ENCODE results near the gene SPTLC1. TPM values are rescaled to one million over a fixed set of nuclear protein-coding genes. Genes with fewer than 3 reads are reported as not detected.

Gene SPTLC1
- total RNA-seq, 4 donors from 2014 or later = 105 to 115 (median 109) TPM

DNA sequence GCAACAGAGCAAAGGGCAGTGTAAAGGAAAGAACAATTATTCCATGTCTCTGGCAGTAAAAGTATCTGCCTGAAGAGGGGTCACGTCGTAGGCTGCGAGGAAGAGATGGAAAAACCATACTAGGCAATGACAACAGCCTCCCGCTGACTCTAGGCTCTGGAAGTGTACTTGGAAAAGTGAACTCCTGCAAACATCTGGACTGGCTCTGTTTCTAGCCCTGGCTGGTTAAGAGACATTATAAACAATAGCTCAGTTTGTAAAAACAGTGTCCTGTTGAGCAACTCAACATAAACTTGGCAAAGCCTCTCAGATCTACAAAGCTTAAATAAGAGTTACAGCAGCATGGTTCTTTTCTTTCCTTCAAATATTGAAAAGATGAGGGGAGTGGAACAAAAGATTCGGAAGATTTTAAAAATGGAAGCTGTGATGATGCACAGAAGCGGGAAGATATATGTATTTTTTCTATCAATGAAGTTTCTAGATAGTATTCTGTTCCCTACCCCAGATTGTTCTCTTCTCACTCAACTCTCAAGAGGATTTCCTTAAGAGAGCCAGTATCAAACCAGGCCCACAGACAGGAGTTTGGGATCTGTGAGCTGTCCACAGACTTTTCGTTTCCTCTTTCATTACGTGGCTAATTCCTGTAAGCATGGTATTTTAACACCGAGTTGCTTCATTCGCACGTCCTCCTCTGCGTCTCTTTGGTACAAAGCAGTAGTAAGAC, 79.4 kb downstream of the SPTLC1 start:
- H3K27me3 ChIP-seq = no peaks in the 10 kb centered on the region
- TF ChIP-seq POLR2A (IDR thresholded peaks at IDR 0.05) = no peak
- TF ChIP-seq EP300 (IDR thresholded peaks at IDR 0.05) = no peak
- no peak for TF ChIP-seq POLR2AphosphoS5 (IDR thresholded peaks at IDR 0.05)
- TF ChIP-seq, protein P1, sequence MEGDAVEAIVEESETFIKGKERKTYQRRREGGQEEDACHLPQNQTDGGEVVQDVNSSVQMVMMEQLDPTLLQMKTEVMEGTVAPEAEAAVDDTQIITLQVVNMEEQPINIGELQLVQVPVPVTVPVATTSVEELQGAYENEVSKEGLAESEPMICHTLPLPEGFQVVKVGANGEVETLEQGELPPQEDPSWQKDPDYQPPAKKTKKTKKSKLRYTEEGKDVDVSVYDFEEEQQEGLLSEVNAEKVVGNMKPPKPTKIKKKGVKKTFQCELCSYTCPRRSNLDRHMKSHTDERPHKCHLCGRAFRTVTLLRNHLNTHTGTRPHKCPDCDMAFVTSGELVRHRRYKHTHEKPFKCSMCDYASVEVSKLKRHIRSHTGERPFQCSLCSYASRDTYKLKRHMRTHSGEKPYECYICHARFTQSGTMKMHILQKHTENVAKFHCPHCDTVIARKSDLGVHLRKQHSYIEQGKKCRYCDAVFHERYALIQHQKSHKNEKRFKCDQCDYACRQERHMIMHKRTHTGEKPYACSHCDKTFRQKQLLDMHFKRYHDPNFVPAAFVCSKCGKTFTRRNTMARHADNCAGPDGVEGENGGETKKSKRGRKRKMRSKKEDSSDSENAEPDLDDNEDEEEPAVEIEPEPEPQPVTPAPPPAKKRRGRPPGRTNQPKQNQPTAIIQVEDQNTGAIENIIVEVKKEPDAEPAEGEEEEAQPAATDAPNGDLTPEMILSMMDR (IDR thresholded peaks at IDR 0.05) = no peak
- H3K27ac ChIP-seq = no peak overlapping the region
- no peak for DNase-seq (ENCODE audit: low spot score in 2 of 2)
- H3K9me3 ChIP-seq = no peaks in the 10 kb centered on the region
- H3K4me3 ChIP-seq = no peak overlapping the region
- 72% methylated on average over 12 of the region's 12 CpGs for WGBS
- peaks cover 65% of the 10 kb centered on the region for H3K36me3 ChIP-seq
- H3K4me1 ChIP-seq = no peaks in the 10 kb centered on the region

DNA sequence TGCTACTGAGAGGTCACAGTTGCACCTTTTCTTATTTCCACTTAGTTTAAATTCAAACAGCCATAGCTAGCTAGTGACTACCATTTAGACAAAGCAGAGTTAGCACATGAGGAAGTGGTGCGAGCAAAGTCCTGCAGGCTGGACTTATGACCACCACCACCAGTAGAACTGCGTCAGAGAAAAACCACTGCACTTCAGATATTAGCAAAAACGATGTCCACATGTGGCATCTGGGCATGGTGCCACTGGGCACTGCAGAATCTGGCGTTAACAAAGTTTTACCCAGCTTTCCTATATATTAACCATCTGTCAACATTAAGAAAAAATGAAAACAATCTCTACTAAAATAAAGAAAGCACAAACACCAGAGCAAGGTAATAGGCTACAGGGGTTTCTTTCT, 80.1 kb downstream of the SPTLC1 start:
- H3K9me3 ChIP-seq = no peaks in the 10 kb centered on the region
- WGBS = 81% methylated on average over 4 of the region's 4 CpGs
- TF ChIP-seq POLR2AphosphoS5 (IDR thresholded peaks at IDR 0.05) (no peak), EP300 (IDR thresholded peaks at IDR 0.05) (no peak)
- TF ChIP-seq, protein P1 (IDR thresholded peaks at IDR 0.05) = no peak
- H3K27me3 ChIP-seq = no peaks in the 10 kb centered on the region
- DNase-seq (ENCODE audit: low spot score in 2 of 2) = no peak
- H3K36me3 ChIP-seq = peaks cover 63% of the 10 kb centered on the region
- no peak overlapping the region for H3K4me3 ChIP-seq
- H3K4me1 ChIP-seq = no peaks in the 10 kb centered on the region
- no peak overlapping the region for H3K27ac ChIP-seq

DNA sequence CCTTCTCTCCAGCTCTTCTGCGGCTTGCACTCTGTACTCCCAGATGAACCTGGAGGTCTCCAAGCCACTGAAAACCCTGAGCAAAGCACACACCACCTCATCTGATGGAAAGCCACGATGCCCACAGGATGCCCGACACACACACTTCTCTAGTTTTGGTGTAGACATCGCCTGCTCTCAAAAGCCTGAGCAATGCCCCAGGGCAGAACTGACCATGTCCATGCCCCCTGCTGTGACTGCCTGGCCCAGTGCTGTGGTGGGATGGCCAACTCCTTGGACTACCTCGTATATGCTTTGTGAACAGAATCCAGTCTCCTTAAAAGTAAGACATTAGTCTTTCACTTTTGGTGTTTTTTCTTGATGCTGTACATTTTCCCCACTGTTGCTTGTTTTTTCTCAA, 81.2 kb downstream of the SPTLC1 start:
- H3K4me3 ChIP-seq = no peak overlapping the region
- peaks cover 63% of the 10 kb centered on the region for H3K36me3 ChIP-seq
- H3K27me3 ChIP-seq = no peaks in the 10 kb centered on the region
- H3K4me1 ChIP-seq = no peaks in the 10 kb centered on the region
- no peak for DNase-seq (ENCODE audit: low spot score in 2 of 2)
- H3K27ac ChIP-seq = no peak overlapping the region
- TF ChIP-seq POLR2AphosphoS5 (IDR thresholded peaks at IDR 0.05) (no peak), POLR2A (IDR thresholded peaks at IDR 0.05) (no peak), EP300 (IDR thresholded peaks at IDR 0.05) (no peak)
- TF ChIP-seq, protein P1 (IDR thresholded peaks at IDR 0.05) = no peak
- 95% methylated on average over 5 of the region's 5 CpGs for WGBS
- H3K9me3 ChIP-seq = no peaks in the 10 kb centered on the region

DNA sequence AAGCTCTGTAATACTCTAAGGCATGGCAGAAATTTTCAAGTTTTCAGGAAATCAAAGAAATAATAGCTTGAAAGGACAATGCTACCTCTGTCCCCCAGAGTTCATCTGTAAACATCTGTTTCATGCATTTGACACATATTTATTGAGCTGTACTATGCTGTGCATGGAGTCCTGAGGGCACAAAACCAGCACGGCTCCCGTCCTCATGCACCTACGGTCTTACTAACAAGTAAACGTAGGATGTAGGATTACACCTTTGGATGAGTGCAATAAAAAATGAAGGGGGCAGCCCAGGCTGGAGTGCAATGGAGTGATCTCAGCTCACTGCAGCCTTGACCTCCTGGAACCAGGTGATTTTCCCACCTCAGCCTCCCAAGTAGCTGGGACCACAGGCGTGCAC, 81.9 kb downstream of the SPTLC1 start:
- Histone ChIP-seq H3K36me3 (peaks cover 63% of the 10 kb centered on the region), H3K27ac (no peak overlapping the region), H3K9me3 (no peaks in the 10 kb centered on the region), H3K4me3 (no peak overlapping the region), H3K27me3 (no peaks in the 10 kb centered on the region), H3K4me1 (no peaks in the 10 kb centered on the region)
- TF ChIP-seq POLR2AphosphoS5 (IDR thresholded peaks at IDR 0.05) (no peak), EP300 (IDR thresholded peaks at IDR 0.05) (no peak), POLR2A (IDR thresholded peaks at IDR 0.05) (no peak)
- TF ChIP-seq, protein P1 (IDR thresholded peaks at IDR 0.05) = no peak
- WGBS = 98% methylated on average over 5 of the region's 5 CpGs
- no peak for DNase-seq (ENCODE audit: low spot score in 2 of 2)

DNA sequence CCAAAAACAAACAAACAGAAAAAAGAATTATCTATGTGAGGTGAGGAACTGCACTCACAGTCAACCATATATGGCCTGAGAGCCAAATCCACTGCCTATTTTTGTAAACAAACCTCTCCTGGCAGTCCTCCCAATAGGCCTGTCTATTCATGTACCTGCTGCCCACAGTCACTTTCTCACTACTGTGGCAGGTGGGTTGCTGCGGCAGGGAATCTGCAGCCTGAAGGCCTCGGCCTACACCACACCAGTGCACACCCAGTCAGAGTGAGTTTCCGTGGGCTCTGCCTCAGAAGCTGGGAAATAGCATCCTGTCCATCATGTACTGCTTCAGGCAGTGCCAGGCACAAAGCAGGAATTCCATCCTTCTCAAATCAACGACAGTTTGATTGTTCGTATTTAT, 82.3 kb downstream of the SPTLC1 start:
- Histone ChIP-seq H3K9me3 (no peaks in the 10 kb centered on the region), H3K27ac (no peak overlapping the region), H3K36me3 (peaks cover 59% of the 10 kb centered on the region), H3K27me3 (no peaks in the 10 kb centered on the region), H3K4me3 (no peak overlapping the region), H3K4me1 (no peaks in the 10 kb centered on the region)
- no peak for TF ChIP-seq POLR2AphosphoS5 (IDR thresholded peaks at IDR 0.05)
- TF ChIP-seq, protein P1 (IDR thresholded peaks at IDR 0.05) = no peak
- TF ChIP-seq EP300 (IDR thresholded peaks at IDR 0.05) = no peak
- TF ChIP-seq POLR2A (IDR thresholded peaks at IDR 0.05) = no peak
- WGBS = 79% methylated on average over 4 of the region's 5 CpGs
- no peak for DNase-seq (ENCODE audit: low spot score in 2 of 2)
